Stimulated activated CD4-positive, alpha-beta T cell treated with anti-CD3 and anti-CD28 coated beads, Interleukin-15, amount 100 ng/mL, for 48 hours (primary cell): ENCODE results near the gene ALCAM.

Source experiments
- DNase-seq, 2 donors: peaks; one replicate each; pipeline ENCODE4 v3.0.0-alpha.2; 2020; ENCODE audit warnings: low read depth in 2 of 2

Gene ALCAM

GRCh38 chr3:105490045-105490444, 123.3 kb downstream of the ALCAM start:
- no peak for DNase-seq

GRCh38 chr3:105493305-105493892, 126.7 kb downstream of the ALCAM start:
- no peak for DNase-seq

GRCh38 chr3:105495021-105495420, 128.3 kb downstream of the ALCAM start:
- DNase-seq: no peak

GRCh38 chr3:105496343-105496742, 129.6 kb downstream of the ALCAM start:
- no peak for DNase-seq

- DNase-seq: no peak
Measured at GRCh38 chr3:105497386-105497785, 130.7 kb downstream of the ALCAM start.

GRCh38 chr3:105499961-105500360, 133.3 kb downstream of the ALCAM start:
- no peak for DNase-seq

GRCh38 chr3:105502333-105502732, 135.6 kb downstream of the ALCAM start:
- DNase-seq: no peak

GRCh38 chr3:105503191-105503593, 136.5 kb downstream of the ALCAM start:
- DNase-seq: no peak

GRCh38 chr3:105504440-105504951, 137.8 kb downstream of the ALCAM start:
- no peak for DNase-seq

GRCh38 chr3:105505170-105505569, 138.5 kb downstream of the ALCAM start:
- DNase-seq: no peak

GRCh38 chr3:105511031-105511430, 144.3 kb downstream of the ALCAM start:
- no peak for DNase-seq

GRCh38 chr3:105512061-105512460, 145.4 kb downstream of the ALCAM start:
- no peak for DNase-seq

GRCh38 chr3:105513042-105513441, 146.3 kb downstream of the ALCAM start:
- DNase-seq: no peak

- no peak for DNase-seq
Measured at GRCh38 chr3:105513886-105514285, 147.2 kb downstream of the ALCAM start.

- no peak for DNase-seq
Measured at GRCh38 chr3:105515372-105515771, 148.7 kb downstream of the ALCAM start.

GRCh38 chr3:105516972-105517371, 150.3 kb downstream of the ALCAM start:
- DNase-seq: no peak

- no peak for DNase-seq
Measured at GRCh38 chr3:105518203-105518602, 151.5 kb downstream of the ALCAM start.

- no peak for DNase-seq
Measured at GRCh38 chr3:105518806-105519418, 152.2 kb downstream of the ALCAM start.

GRCh38 chr3:105521770-105522169, 155.1 kb downstream of the ALCAM start:
- no peak for DNase-seq

- DNase-seq: no peak
Measured at GRCh38 chr3:105523501-105523900, 156.8 kb downstream of the ALCAM start.

GRCh38 chr3:105525531-105525930, 158.8 kb downstream of the ALCAM start:
- DNase-seq: no peak

GRCh38 chr3:105526360-105527111, 159.8 kb downstream of the ALCAM start:
- no peak for DNase-seq

- DNase-seq: no peak
Measured at GRCh38 chr3:105527535-105527934, 160.8 kb downstream of the ALCAM start.
